ENCODE data around the gene AASDH.
A peak's percentile ranks its signal among the peaks of the same experiment; 100 is the strongest.
"Not testable (repeated sequence)": the region's sequence is repeated elsewhere in the genome, so short reads cannot be mapped to it uniquely, and the experiment has no call there.

The AASDH gene

DNA sequence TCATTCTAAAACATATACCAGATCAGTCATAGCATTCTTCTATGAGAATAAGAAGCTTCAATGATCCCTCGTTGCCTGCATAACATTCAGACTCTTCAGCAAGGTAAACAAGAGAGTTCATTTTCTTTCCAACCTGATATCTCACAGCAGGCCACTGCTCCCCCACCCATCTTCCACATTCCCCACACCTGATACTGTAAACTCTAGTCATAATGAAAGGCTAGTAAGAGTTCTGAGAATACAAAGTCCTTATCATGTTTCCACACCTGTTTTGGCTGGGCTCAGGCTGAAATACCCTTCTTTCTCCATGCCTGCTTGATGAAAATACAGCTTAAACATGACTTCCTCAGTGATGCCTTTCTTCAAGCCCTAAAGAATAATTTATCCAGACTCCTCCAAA is 2.3 kb upstream of the AASDH start:
- no peak for DNase-seq (ENCODE audit: low read depth)

DNA sequence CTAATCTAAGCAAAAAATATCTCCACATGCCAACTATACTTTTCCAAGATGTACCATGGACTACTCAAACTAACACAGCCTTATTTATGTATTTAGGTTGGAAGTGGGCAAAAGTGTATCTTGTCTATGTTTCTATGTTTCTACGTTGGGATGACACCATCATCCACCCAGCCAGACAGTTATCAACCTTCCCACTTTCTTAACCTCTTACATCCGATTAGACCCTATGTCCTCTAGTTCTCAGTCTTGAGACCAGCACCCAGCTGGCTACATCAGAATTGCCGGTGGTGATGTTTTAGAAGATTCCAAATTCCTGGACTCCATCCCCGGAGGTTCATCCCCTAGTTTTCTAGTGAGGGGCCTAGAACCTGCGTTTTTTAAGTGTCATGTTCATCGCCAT is 1.0 kb upstream of the AASDH start:
- no peak for DNase-seq (ENCODE audit: low read depth)

GRCh38 chr4:56386091-56386490 is 1.2 kb downstream of the AASDH start:
- no peak for DNase-seq (ENCODE audit: low read depth)

DNA sequence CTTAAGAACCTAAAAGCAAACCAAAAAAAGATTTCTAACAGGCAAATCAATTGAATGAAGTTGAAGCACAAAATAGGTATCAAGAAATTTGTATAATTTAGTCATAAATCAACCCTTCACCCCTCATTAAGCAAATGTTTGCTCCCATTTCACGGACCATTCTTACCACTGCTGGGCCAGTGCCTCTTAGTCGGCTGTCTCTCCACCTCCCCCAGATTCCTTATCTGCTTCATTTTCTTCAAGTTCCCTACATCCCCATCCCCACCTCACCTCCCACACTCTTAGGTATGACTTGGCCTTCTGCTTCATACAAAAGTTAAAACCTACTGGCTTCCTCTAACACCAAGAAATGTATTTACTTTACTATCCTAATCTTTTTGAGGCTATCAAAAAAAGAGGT is 11.8 kb downstream of the AASDH start:
- no peak for DNase-seq (ENCODE audit: low read depth)

GRCh38 chr4:56374956-56375355 is 12.3 kb downstream of the AASDH start:
- DNase-seq (ENCODE audit: low read depth), result no peak

- DNase-seq (ENCODE audit: low read depth), result no peak
These were observed 14.5 kb downstream of the AASDH start for GRCh38 chr4:56372774-56373173.

DNA sequence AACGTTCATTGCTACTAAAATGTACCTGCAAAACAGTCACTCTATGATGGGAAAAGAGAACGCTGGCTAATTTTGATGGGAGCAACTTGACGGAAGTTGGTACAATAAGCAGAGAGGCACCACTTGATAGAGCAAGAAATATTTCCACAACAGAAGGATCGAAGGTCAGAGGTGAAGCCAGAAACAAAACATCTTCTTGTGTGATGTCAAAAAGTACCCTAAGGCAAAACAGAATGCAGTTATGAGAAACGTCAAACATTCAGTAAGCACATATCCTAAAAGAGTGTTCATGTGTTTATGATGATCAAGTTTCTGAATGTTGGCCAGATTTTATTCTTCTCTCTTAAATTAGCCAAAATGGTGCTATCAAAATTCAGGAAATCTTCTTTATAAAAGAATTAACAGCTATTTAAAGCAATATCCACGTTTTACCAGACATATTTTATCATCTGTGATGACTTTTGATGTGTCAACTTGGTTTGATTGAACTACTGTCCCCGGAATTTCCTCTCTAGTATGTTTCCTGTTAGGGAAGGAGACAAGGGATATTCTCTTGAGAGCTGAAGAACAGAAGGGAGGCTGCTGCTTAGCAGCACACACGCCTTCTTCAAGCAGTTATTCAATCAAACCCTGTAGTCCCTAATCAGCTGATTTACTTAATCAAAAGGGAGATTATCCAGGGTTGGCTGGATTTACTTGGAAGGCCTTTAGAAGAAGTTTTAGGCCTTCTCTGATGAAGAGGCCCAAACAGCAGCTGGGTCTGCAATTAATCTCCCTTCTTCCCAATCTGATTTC is 15.7 kb downstream of the AASDH start:
- no peak for DNase-seq (ENCODE audit: low read depth)

- DNase-seq (ENCODE audit: low read depth), result no peak
These were observed 16.9 kb downstream of the AASDH start for GRCh38 chr4:56370377-56370776.

- not testable (repeated sequence) for DNase-seq (ENCODE audit: low read depth)
These were observed 24.3 kb downstream of the AASDH start for GRCh38 chr4:56362981-56363380.

GRCh38 chr4:56360071-56360470 is 27.2 kb downstream of the AASDH start:
- DNase-seq (ENCODE audit: low read depth), result no peak

GRCh38 chr4:56356650-56357049 is 30.6 kb downstream of the AASDH start:
- no peak for DNase-seq (ENCODE audit: low read depth)

- no peak for DNase-seq (ENCODE audit: low read depth)
These were observed 38.7 kb downstream of the AASDH start for GRCh38 chr4:56348576-56348975.

DNA sequence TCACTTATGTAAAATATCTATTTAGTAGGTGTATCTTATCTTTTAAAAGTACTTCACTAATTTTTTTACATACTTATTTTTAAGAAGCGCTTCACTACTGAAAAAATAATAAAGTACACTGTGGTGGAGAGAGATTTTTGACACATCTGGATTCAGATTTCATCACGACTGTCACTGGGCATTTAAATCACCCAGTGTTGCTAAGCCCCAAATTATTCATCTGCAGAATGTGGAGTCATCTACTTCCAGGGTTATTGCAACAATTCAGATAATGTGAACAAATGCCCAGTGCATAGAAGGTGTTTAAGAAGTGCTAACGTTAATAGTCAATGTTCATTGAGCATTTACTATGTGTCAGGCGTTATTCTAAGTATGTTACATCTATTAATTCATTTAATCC is 41.8 kb downstream of the AASDH start:
- DNase-seq (ENCODE audit: low read depth), result peak; percentile 3

- no peak for DNase-seq (ENCODE audit: low read depth)
These were observed 44.5 kb downstream of the AASDH start for GRCh38 chr4:56342746-56343145.

DNA sequence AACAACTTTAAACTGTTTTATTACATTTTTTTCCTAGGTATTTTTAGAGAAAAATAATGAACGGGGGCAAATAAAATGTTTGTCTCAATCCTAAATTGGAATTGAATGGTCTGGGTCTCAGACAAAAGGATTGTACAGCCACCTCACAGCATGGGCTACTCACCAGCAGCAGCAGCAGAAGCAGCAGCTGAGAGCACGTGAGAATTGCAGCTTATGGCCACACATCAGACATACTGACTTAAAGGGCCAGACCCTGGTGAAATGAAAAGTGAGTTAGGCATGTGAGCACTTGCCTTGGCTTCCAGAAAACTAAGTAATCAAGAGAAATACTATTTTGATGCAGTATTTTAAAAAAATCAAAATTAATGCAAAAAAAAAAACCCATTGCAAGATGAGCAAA is 56.6 kb downstream of the AASDH start:
- no peak for DNase-seq (ENCODE audit: low read depth)

GRCh38 chr4:56326363-56326762 is 60.9 kb downstream of the AASDH start:
- no peak for DNase-seq (ENCODE audit: low read depth)

DNA sequence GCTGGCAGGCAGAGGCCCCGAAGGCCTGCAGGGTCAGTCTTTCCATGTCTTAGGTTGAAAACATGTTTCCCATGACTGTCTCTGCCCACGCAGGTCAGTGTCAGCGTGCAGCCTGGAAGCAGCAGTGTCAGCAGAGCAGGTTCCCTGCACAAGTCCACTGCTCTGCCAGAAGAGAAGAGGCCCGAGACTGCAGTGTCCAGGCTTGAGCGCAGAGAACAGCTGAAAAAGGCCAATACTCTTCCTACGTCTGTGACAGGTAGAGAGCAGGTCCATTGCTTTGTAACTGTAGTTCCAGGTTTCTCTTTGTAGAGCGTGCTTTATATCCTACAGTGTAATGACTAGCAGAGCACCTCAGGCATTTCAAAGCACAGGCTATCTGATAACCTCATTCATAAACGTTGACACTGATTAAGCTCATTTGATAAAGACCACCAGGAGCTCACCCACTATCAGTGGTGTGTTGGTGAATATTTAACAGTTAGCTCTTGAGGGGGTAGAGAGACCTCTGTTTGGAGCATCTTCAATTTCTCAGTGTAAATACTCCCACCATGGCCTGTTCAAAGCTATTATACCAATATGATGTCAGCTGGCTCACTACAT is 63.2 kb downstream of the AASDH start:
- DNase-seq (ENCODE audit: low read depth), result no peak

DNA sequence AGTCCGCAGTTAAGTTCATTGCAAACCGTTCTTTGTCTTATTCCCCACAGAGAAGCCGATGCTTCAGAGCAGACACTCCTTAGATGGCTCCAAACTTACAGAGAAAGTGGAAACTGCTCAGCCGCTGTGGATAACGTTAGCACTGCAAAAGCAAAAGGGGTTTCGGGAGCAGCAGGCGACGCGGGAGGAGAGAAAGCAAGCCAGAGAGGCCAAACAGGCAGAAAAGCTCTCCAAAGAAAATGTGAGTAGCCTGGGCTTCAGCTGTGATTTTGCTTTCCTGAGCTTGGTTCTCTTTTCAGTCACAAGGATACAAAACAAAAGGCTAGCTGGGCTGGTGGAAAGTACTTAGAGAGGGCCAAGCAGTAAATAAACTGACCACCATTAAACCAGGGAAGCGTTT is 64.0 kb downstream of the AASDH start:
- DNase-seq (ENCODE audit: low read depth), result no peak

- no peak for DNase-seq (ENCODE audit: low read depth)
These were observed 66.0 kb downstream of the AASDH start for GRCh38 chr4:56321251-56321650.

- no peak for DNase-seq (ENCODE audit: low read depth)
These were observed 67.0 kb downstream of the AASDH start for GRCh38 chr4:56320293-56320692.

GRCh38 chr4:56318555-56318954 is 68.7 kb downstream of the AASDH start:
- no peak for DNase-seq (ENCODE audit: low read depth)

GRCh38 chr4:56317749-56318148 is 69.5 kb downstream of the AASDH start:
- no peak for DNase-seq (ENCODE audit: low read depth)

- DNase-seq (ENCODE audit: low read depth), result no peak
These were observed 71.2 kb downstream of the AASDH start for GRCh38 chr4:56316011-56316650.

All from fibroblast of gingiva (primary cell).